ENCODE measurements around the gene WWOX. TPM values are rescaled to one million over a fixed set of nuclear protein-coding genes. Genes with fewer than 3 reads are reported as not detected.

Gene WWOX
- total and polyA plus RNA-seq, 2 of the 13 experiments (the other 11 are each of a cell fraction or from before 2014, with no cell fraction given) = 9.1 to 37.4 TPM

DNA sequence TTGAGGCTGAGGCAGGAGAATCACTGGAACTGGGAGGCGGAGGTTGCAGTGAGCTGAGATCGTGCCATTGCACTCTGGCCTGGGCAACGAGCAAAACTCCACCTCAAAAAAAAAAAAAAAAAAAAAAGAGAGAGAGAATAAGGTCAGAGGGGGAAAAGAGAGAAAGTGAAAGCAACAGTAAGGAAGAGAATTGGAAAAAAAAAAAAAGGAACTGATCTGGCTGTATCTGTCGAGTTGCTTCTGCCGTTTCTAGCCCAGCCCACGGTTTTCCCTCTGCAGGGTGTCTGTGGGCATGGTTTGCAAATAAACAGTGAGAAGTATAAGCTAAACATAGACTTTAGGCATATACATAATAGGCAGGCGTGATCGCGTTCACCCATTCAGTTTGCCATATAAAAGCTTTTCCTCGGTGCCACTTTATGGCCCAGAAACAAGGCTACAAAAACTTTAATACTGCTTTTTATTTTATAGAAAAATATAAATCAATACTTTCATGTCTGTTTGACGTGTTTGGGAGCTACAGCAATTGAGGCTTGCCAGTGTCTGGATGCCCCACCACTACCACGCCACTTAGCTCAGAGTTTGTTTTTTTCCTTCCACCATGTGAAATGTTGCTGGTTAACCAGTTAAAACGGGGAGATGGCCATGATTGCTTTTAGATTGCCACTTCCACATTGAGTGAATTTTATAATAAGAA, 1064.4 kb downstream of the WWOX start (continued):
- TF ChIP-seq, protein P1, sequence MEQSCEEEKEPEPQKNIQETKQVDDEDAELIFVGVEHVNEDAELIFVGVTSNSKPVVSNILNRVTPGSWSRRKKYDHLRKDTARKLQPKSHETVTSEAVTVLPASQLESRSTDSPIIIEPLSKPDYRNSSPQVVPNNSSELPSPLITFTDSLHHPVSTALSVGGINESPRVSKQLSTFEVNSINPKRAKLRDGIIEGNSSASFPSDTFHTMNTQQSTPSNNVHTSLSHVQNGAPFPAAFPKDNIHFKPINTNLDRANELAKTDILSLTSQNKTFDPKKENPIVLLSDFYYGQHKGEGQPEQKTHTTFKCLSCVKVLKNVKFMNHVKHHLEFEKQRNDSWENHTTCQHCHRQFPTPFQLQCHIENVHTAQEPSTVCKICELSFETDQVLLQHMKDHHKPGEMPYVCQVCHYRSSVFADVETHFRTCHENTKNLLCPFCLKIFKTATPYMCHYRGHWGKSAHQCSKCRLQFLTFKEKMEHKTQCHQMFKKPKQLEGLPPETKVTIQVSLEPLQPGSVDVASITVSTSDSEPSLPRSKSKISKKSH (CRISPR knock-in tag; IDR thresholded peaks at IDR 0.05; ENCODE audit: borderline replicate concordance) = no peak
- TF ChIP-seq SIX4 (CRISPR knock-in tag; IDR thresholded peaks at IDR 0.05) (no peak), KLF12 (CRISPR knock-in tag; IDR thresholded peaks at IDR 0.05; ENCODE audit: borderline replicate concordance) (no peak), RCOR2 (CRISPR knock-in tag; IDR thresholded peaks at IDR 0.05) (no peak), TP53 (CRISPR knock-in tag; conservative IDR thresholded peaks at IDR 0.05) (no peak)

DNA sequence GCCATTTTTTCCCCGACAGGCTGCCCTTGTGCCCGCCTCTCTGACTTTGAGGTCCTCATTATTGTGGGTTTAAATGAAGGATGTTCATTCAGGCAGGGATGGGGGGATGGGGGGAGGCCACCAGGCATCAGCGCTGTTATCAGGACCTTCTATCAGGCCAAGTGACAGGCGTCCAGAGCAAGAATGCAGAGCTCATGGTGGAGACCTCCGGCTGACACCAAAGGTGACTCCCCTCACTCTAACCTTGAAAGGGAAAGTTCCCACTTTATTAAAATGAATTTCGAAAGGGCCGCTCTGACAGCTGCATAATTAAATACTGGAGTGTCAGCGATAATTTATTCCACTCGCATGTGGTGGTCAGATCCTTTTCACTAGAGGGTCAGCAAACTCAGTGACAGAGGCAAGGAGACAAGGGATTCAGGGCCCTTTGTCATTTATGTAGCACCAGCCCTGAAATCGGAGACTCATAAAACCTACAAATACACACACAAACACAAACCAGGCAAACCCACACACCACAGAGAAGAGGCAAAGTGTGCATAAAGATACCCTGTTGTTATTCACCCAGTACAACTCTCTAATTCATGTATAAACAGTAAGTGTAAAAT, 1065.0 kb downstream of the WWOX start:
- 78% methylated on average over 10 of the region's 10 CpGs for WGBS (ENCODE audit: low lambda C conversion rate)

More for the DNA sequence above, 1065.0 kb downstream of the WWOX start:
- FAIRE-seq = no peak
- Histone ChIP-seq H4K20me1 (ENCODE audit: insufficient read depth, low read length) (no peaks in the 10 kb centered on the region), H3K36me3 (replicated peaks in 1 of 2; ENCODE audit: control insufficient read depth in 1 of 2, insufficient read depth in 2 of 2, low read length in 2 of 2) (no peaks in the 10 kb centered on the region), H3K4me3 (replicated peaks in 1 of 3; ENCODE audit: insufficient read depth in 1 of 3, low read depth in 2 of 3, low read length in 3 of 3) (no peak overlapping the region), H3K4me2 (ENCODE audit: low read depth, low read length) (no peak overlapping the region), H3K4me1 (ENCODE audit: insufficient read depth, low read length) (peaks cover 12% of the 10 kb centered on the region), H2AFZ (ENCODE audit: low read length) (no peak overlapping the region), H3K27me3 (ENCODE audit: control insufficient read depth in 1 of 2, insufficient read depth in 2 of 2, low read length in 2 of 2) (no peaks in the 10 kb centered on the region), H3K9me3 (ENCODE audit: low read length) (no peaks in the 10 kb centered on the region), H3K79me2 (ENCODE audit: insufficient read depth, low read length) (no peaks in the 10 kb centered on the region), H3K9ac (ENCODE audit: insufficient read depth, low read depth, low read length) (no peak overlapping the region), H3K27ac (ENCODE audit: extremely low read length, insufficient read depth, low read length) (no peak overlapping the region)
- BruUV-seq (replicated peaks) = no TSS peak
- DNase-seq (ENCODE audit: low spot score) = no peak
- intact Hi-C loops (cut with micrococcal nuclease; ENCODE audit: unreplicated experiment) (no loop called here), in situ Hi-C loops (cut with HindIII; ENCODE audit: extremely low pct_ligation_motif_present, low pct_unique_long_range_greater_than_20kb) (no loop called here)
- CTCF ChIA-PET (ENCODE audit: low intra/inter-chr PET ratio, low total read pairs) = no interaction called here
- POLR2A ChIA-PET = no interaction called here
- no peak for ATAC-seq
- TF ChIP-seq POLR2AphosphoS5 (IDR thresholded peaks at IDR 0.05; ENCODE audit: low read depth, low read length) (no peak), THYN1 (CRISPR knock-in tag; IDR thresholded peaks at IDR 0.05; ENCODE audit: borderline replicate concordance, low read depth) (no peak), AGO1 (IDR thresholded peaks at IDR 0.05; ENCODE audit: low read depth, low read length, poor library complexity, severe bottlenecking) (no peak), MAFK (conservative IDR thresholded peaks at IDR 0.05 in 1 of 2, IDR thresholded peaks at IDR 0.05 in 1 of 2; ENCODE audit: low read length in 2 of 2) (peak; percentile 1 to 49; a peak in 1 of 4 replicates)
